Measurements from ENCODE around the gene LRRC8B. TPM values are rescaled to one million over a fixed set of nuclear protein-coding genes. Genes with fewer than 3 reads are reported as not detected.

Gene LRRC8B
- total and polyA plus RNA-seq, 9 donors, result 2.4 to 4.7 (median 2.8) TPM

- H3K27me3 ChIP-seq (ENCODE audit: control insufficient read depth, insufficient read depth, low read length), result peaks cover 3% of the 10 kb centered on the region
- peak overlapping the region; percentile 83 for H3K27ac ChIP-seq (ENCODE audit: low read length)
- no peaks in the 10 kb centered on the region for H3K36me3 ChIP-seq (ENCODE audit: control insufficient read depth, insufficient read depth, low read length)
- peak overlapping the region; percentile 88 for H3K4me3 ChIP-seq (ENCODE audit: low read length)
- H3K9me3 ChIP-seq (replicated peaks; ENCODE audit: control insufficient read depth, low read depth, low read length), result no peaks in the 10 kb centered on the region
- DNase-seq, result peak; percentile 49
- peaks cover 8% of the 10 kb centered on the region for H3K4me1 ChIP-seq (ENCODE audit: control insufficient read depth, insufficient read depth, low read length)
- WGBS (ENCODE audit: insufficient coverage), result 6% methylated on average over 15 of the region's 21 CpGs
These were observed 859 bp upstream of the LRRC8B start for GRCh38 chr1:89523572-89524368.

GRCh38 chr1:89525169-89525855, 683 bp downstream of the LRRC8B start:
- under 1% methylated on average over 31 of the region's 35 CpGs for WGBS (ENCODE audit: insufficient coverage)
- H3K27ac ChIP-seq (ENCODE audit: low read length), result peak overlapping the region; percentile 22
- peak; percentile 27 for DNase-seq

GRCh38 chr1:89527256-89527655, 2.6 kb downstream of the LRRC8B start:
- WGBS (ENCODE audit: insufficient coverage), result no CpG with 5 or more reads among the region's 1 CpG
- no peaks in the 10 kb centered on the region for H3K36me3 ChIP-seq (ENCODE audit: control insufficient read depth, insufficient read depth, low read length)
- peaks cover 8% of the 10 kb centered on the region for H3K4me1 ChIP-seq (ENCODE audit: control insufficient read depth, insufficient read depth, low read length)
- no peak overlapping the region for H3K27ac ChIP-seq (ENCODE audit: low read length)
- no peak overlapping the region for H3K4me3 ChIP-seq (ENCODE audit: low read length)
- peaks cover 3% of the 10 kb centered on the region for H3K27me3 ChIP-seq (ENCODE audit: control insufficient read depth, insufficient read depth, low read length)
- H3K9me3 ChIP-seq (replicated peaks; ENCODE audit: control insufficient read depth, low read depth, low read length), result no peaks in the 10 kb centered on the region
- DNase-seq, result no peak

More at GRCh38 chr1:89525169-89525855, 683 bp downstream of the LRRC8B start:
- H3K9me3 ChIP-seq (replicated peaks; ENCODE audit: control insufficient read depth, low read depth, low read length), result no peaks in the 10 kb centered on the region
- H3K36me3 ChIP-seq (ENCODE audit: control insufficient read depth, insufficient read depth, low read length), result no peaks in the 10 kb centered on the region
- peaks cover 3% of the 10 kb centered on the region for H3K27me3 ChIP-seq (ENCODE audit: control insufficient read depth, insufficient read depth, low read length)
- H3K4me3 ChIP-seq (ENCODE audit: low read length), result peak overlapping the region; percentile 88
- H3K4me1 ChIP-seq (ENCODE audit: control insufficient read depth, insufficient read depth, low read length), result peaks cover 8% of the 10 kb centered on the region

GRCh38 chr1:89527750-89528381, 3.2 kb downstream of the LRRC8B start:
- Histone ChIP-seq H3K27me3 (ENCODE audit: control insufficient read depth, insufficient read depth, low read length) (peaks cover 3% of the 10 kb centered on the region), H3K4me1 (ENCODE audit: control insufficient read depth, insufficient read depth, low read length) (peaks cover 8% of the 10 kb centered on the region), H3K36me3 (ENCODE audit: control insufficient read depth, insufficient read depth, low read length) (no peaks in the 10 kb centered on the region), H3K4me3 (ENCODE audit: low read length) (no peak overlapping the region), H3K27ac (ENCODE audit: low read length) (no peak overlapping the region), H3K9me3 (replicated peaks; ENCODE audit: control insufficient read depth, low read depth, low read length) (no peaks in the 10 kb centered on the region)
- DNase-seq, result no peak
- 40% methylated on average over 1 of the region's 2 CpGs for WGBS (ENCODE audit: insufficient coverage)

- Histone ChIP-seq H3K4me3 (ENCODE audit: low read length) (no peak overlapping the region), H3K27me3 (ENCODE audit: control insufficient read depth, insufficient read depth, low read length) (peaks cover 3% of the 10 kb centered on the region), H3K9me3 (replicated peaks; ENCODE audit: control insufficient read depth, low read depth, low read length) (no peaks in the 10 kb centered on the region), H3K27ac (ENCODE audit: low read length) (no peak overlapping the region), H3K4me1 (ENCODE audit: control insufficient read depth, insufficient read depth, low read length) (peaks cover 8% of the 10 kb centered on the region), H3K36me3 (ENCODE audit: control insufficient read depth, insufficient read depth, low read length) (no peaks in the 10 kb centered on the region)
- no peak for DNase-seq
These were observed 3.8 kb downstream of the LRRC8B start for GRCh38 chr1:89528382-89528780.

- no peak overlapping the region for H3K4me3 ChIP-seq (ENCODE audit: low read length)
- no peak for DNase-seq
- peaks cover 5% of the 10 kb centered on the region for H3K4me1 ChIP-seq (ENCODE audit: control insufficient read depth, insufficient read depth, low read length)
- H3K27me3 ChIP-seq (ENCODE audit: control insufficient read depth, insufficient read depth, low read length), result no peaks in the 10 kb centered on the region
- H3K9me3 ChIP-seq (replicated peaks; ENCODE audit: control insufficient read depth, low read depth, low read length), result no peaks in the 10 kb centered on the region
- WGBS (ENCODE audit: insufficient coverage), result no CpG with 5 or more reads among the region's 2 CpGs
- H3K27ac ChIP-seq (ENCODE audit: low read length), result no peak overlapping the region
- no peaks in the 10 kb centered on the region for H3K36me3 ChIP-seq (ENCODE audit: control insufficient read depth, insufficient read depth, low read length)
These were observed 4.6 kb downstream of the LRRC8B start for GRCh38 chr1:89529196-89529595.

GRCh38 chr1:89530444-89531089, 5.9 kb downstream of the LRRC8B start:
- Histone ChIP-seq H3K9me3 (replicated peaks; ENCODE audit: control insufficient read depth, low read depth, low read length) (no peaks in the 10 kb centered on the region), H3K4me1 (ENCODE audit: control insufficient read depth, insufficient read depth, low read length) (no peaks in the 10 kb centered on the region), H3K27me3 (ENCODE audit: control insufficient read depth, insufficient read depth, low read length) (no peaks in the 10 kb centered on the region), H3K36me3 (ENCODE audit: control insufficient read depth, insufficient read depth, low read length) (no peaks in the 10 kb centered on the region), H3K4me3 (ENCODE audit: low read length) (no peak overlapping the region), H3K27ac (ENCODE audit: low read length) (no peak overlapping the region)
- no peak for DNase-seq
- WGBS (ENCODE audit: insufficient coverage), result 68% methylated on average over 6 of the region's 8 CpGs

GRCh38 chr1:89531480-89532139, 7.0 kb downstream of the LRRC8B start:
- WGBS (ENCODE audit: insufficient coverage), result no CpG with 5 or more reads among the region's 3 CpGs
- DNase-seq, result no peak
- H3K4me3 ChIP-seq (ENCODE audit: low read length), result no peak overlapping the region
- no peaks in the 10 kb centered on the region for H3K36me3 ChIP-seq (ENCODE audit: control insufficient read depth, insufficient read depth, low read length)
- H3K4me1 ChIP-seq (ENCODE audit: control insufficient read depth, insufficient read depth, low read length), result no peaks in the 10 kb centered on the region
- no peaks in the 10 kb centered on the region for H3K9me3 ChIP-seq (replicated peaks; ENCODE audit: control insufficient read depth, low read depth, low read length)
- no peaks in the 10 kb centered on the region for H3K27me3 ChIP-seq (ENCODE audit: control insufficient read depth, insufficient read depth, low read length)
- H3K27ac ChIP-seq (ENCODE audit: low read length), result no peak overlapping the region

GRCh38 chr1:89532228-89532627, 7.6 kb downstream of the LRRC8B start:
- no peaks in the 10 kb centered on the region for H3K4me1 ChIP-seq (ENCODE audit: control insufficient read depth, insufficient read depth, low read length)
- H3K4me3 ChIP-seq (ENCODE audit: low read length), result no peak overlapping the region
- no peaks in the 10 kb centered on the region for H3K9me3 ChIP-seq (replicated peaks; ENCODE audit: control insufficient read depth, low read depth, low read length)
- WGBS (ENCODE audit: insufficient coverage), result no CpG with 5 or more reads among the region's 4 CpGs
- H3K27me3 ChIP-seq (ENCODE audit: control insufficient read depth, insufficient read depth, low read length), result no peaks in the 10 kb centered on the region
- DNase-seq, result no peak
- no peak overlapping the region for H3K27ac ChIP-seq (ENCODE audit: low read length)
- H3K36me3 ChIP-seq (ENCODE audit: control insufficient read depth, insufficient read depth, low read length), result no peaks in the 10 kb centered on the region
